Karpas-422 (cell line): ENCODE results near the gene IL36B. TPM values are rescaled to one million over a fixed set of nuclear protein-coding genes. Genes with fewer than 3 reads are reported as not detected.

ENCODE experiments used
- DNase-seq: peaks from one replicate; pipeline ENCODE4 v3.0.0-alpha.2; 2015
- H2AFZ ChIP-seq: fragments of 200-600 bp; sonication (generic); 2 replicates; pipeline ENCODE4 v1.6.1; 2014; ENCODE audit warnings: antibody characterized with exemption, low read length, mixed read lengths
- H3K27ac ChIP-seq: fragments of 200-600 bp; sonication (generic); 2 replicates; pipeline ENCODE4 v1.5.1; 2014; ENCODE audit warnings: mild to moderate bottlenecking, low read length, moderate library complexity
- H3K27me3 ChIP-seq: fragments of 200-600 bp; sonication (generic); 2 replicates; pipeline ENCODE4 v1.6.1; 2014; ENCODE audit warnings: low read length, mixed read lengths
- H3K36me3 ChIP-seq: fragments of 200-600 bp; sonication (generic); 2 replicates; pipeline ENCODE4 v1.6.1; 2014; ENCODE audit warnings: low read length, mixed read lengths; ENCODE audit not compliant: insufficient read depth
- H3K4me1 ChIP-seq: fragments of 200-600 bp; sonication (generic); 2 replicates; pipeline ENCODE4 v1.6.1; 2014; ENCODE audit warnings: mild to moderate bottlenecking, low read length, mixed read lengths
- H3K4me2 ChIP-seq: fragments of 200-600 bp; sonication (generic); 2 replicates; pipeline ENCODE4 v1.6.1; 2014; ENCODE audit warnings: low read length, low read depth, mild to moderate bottlenecking; ENCODE audit not compliant: poor library complexity, severe bottlenecking
- H3K4me3 ChIP-seq: fragments of 200-600 bp; sonication (generic); 2 replicates; pipeline ENCODE4 v1.5.1; 2014; ENCODE audit warnings: mild to moderate bottlenecking, antibody characterized with exemption, low read length, mixed read lengths
- H3K79me2 ChIP-seq: fragments of 200-600 bp; sonication (generic); 2 replicates; pipeline ENCODE4 v1.6.1; 2014; ENCODE audit warnings: mild to moderate bottlenecking, low read length, mixed read lengths
- H3K9ac ChIP-seq: fragments of 200-600 bp; sonication (generic); 2 replicates; pipeline ENCODE4 v1.6.0; 2014; ENCODE audit warnings: low read length
- H3K9me2 ChIP-seq: fragments of 200-600 bp; sonication (generic), shearing (Covaris generic); replicated peaks from 2 replicates; pipeline ENCODE4 v1.6.0; 2014; ENCODE audit warnings: mild to moderate bottlenecking, low read length, moderate library complexity; ENCODE audit not compliant: insufficient read depth
- H3K9me3 ChIP-seq: fragments of 300-700, 200-600 bp; sonication (generic); 2 replicates; pipeline ENCODE4 v1.6.1; 2014; ENCODE audit warnings: low read length, mixed read lengths
- H4K20me1 ChIP-seq: fragments of 200-600 bp; sonication (generic); 2 replicates; pipeline ENCODE4 v1.6.1; 2014; ENCODE audit warnings: mild to moderate bottlenecking, antibody characterized with exemption, low read length, low read depth; ENCODE audit not compliant: insufficient read depth
- small RNA-seq: library from RNA; depleted of rRNA; stranded (forward); fragments of <200 nt; gene quantifications from one replicate; pipeline ENCODE3, GENCODE V24; 2014
- total RNA-seq: library from RNA; depleted of rRNA; stranded (reverse); fragments of >200 nt; shearing (Covaris generic); gene quantifications from 2 replicates; pipeline ENCODE4 v1.2.3, GENCODE V29; 2014; ENCODE audit warnings: low replicate concordance; rRNA removed

Gene IL36B
- total RNA-seq, 1 experiment from 2014 or later = not detected

- Histone ChIP-seq H3K27me3 (no peaks in the 10 kb centered on the region), H3K4me3 (no peak overlapping the region), H3K9ac (no peak overlapping the region), H2AFZ (no peak overlapping the region), H3K9me2 (no peaks in the 10 kb centered on the region), H3K79me2 (no peaks in the 10 kb centered on the region), H3K4me2 (no peak overlapping the region), H3K36me3 (no peaks in the 10 kb centered on the region), H3K9me3 (peaks cover 7% of the 10 kb centered on the region), H4K20me1 (no peaks in the 10 kb centered on the region), H3K4me1 (no peaks in the 10 kb centered on the region), H3K27ac (no peak overlapping the region)
- DNase-seq = no peak
Measured at GRCh38 chr2:112993831-112994230, 58.8 kb downstream of the IL36B start.

GRCh38 chr2:112989611-112990010, 63.1 kb downstream of the IL36B start:
- H3K9me3 ChIP-seq = peaks cover 7% of the 10 kb centered on the region
- H3K79me2 ChIP-seq = no peaks in the 10 kb centered on the region
- no peak overlapping the region for H3K9ac ChIP-seq
- H4K20me1 ChIP-seq = no peaks in the 10 kb centered on the region
- H3K4me2 ChIP-seq = no peak overlapping the region
- no peak overlapping the region for H3K4me3 ChIP-seq
- DNase-seq = no peak
- H3K27me3 ChIP-seq = no peaks in the 10 kb centered on the region
- no peaks in the 10 kb centered on the region for H3K36me3 ChIP-seq
- H2AFZ ChIP-seq = no peak overlapping the region
- H3K27ac ChIP-seq = no peak overlapping the region
- no peaks in the 10 kb centered on the region for H3K4me1 ChIP-seq
- peaks cover 4% of the 10 kb centered on the region; the same call in 1 of the 2 replicates for H3K9me2 ChIP-seq

DNA sequence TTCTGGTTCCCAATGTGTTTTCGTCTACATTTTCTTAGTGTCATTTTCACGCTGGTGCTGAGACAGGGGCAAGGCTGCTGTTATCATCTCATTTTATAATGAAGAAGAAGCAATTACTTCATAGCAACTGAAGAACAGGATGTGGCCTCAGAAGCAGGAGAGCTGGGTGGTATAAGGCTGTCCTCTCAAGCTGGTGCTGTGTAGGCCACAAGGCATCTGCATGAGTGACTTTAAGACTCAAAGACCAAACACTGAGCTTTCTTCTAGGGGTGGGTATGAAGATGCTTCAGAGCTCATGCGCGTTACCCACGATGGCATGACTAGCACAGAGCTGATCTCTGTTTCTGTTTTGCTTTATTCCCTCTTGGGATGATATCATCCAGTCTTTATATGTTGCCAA, 67.6 kb downstream of the IL36B start:
- H3K9me3 ChIP-seq = peaks cover 7% of the 10 kb centered on the region
- no peaks in the 10 kb centered on the region for H4K20me1 ChIP-seq
- H3K4me3 ChIP-seq = no peak overlapping the region
- H3K4me1 ChIP-seq = no peaks in the 10 kb centered on the region
- no peak overlapping the region for H2AFZ ChIP-seq
- DNase-seq = no peak
- H3K9me2 ChIP-seq = peaks cover 4% of the 10 kb centered on the region; the same call in 1 of the 2 replicates
- no peaks in the 10 kb centered on the region for H3K79me2 ChIP-seq
- no peaks in the 10 kb centered on the region for H3K27me3 ChIP-seq
- no peak overlapping the region for H3K4me2 ChIP-seq
- no peaks in the 10 kb centered on the region for H3K36me3 ChIP-seq
- no peak overlapping the region for H3K9ac ChIP-seq
- no peak overlapping the region for H3K27ac ChIP-seq

GRCh38 chr2:112980537-112980936, 72.1 kb downstream of the IL36B start:
- Histone ChIP-seq H3K9me2 (no peaks in the 10 kb centered on the region), H3K4me3 (no peak overlapping the region), H2AFZ (no peak overlapping the region), H3K4me1 (no peaks in the 10 kb centered on the region), H3K27me3 (no peaks in the 10 kb centered on the region), H4K20me1 (no peaks in the 10 kb centered on the region), H3K36me3 (no peaks in the 10 kb centered on the region), H3K4me2 (no peak overlapping the region), H3K27ac (no peak overlapping the region), H3K9ac (no peak overlapping the region), H3K9me3 (no peaks in the 10 kb centered on the region), H3K79me2 (no peaks in the 10 kb centered on the region)
- DNase-seq = no peak

GRCh38 chr2:112979731-112980130, 72.9 kb downstream of the IL36B start:
- H3K4me1 ChIP-seq = no peaks in the 10 kb centered on the region
- no peaks in the 10 kb centered on the region for H3K36me3 ChIP-seq
- no peak overlapping the region for H3K9ac ChIP-seq
- no peaks in the 10 kb centered on the region for H3K79me2 ChIP-seq
- no peaks in the 10 kb centered on the region for H4K20me1 ChIP-seq
- no peak overlapping the region for H3K4me3 ChIP-seq
- DNase-seq = no peak
- H3K27me3 ChIP-seq = no peaks in the 10 kb centered on the region
- H3K9me3 ChIP-seq = no peaks in the 10 kb centered on the region
- H3K4me2 ChIP-seq = no peak overlapping the region
- no peak overlapping the region for H2AFZ ChIP-seq
- H3K9me2 ChIP-seq = 0 out of 2 replicates have a peak, but pooled peaks cover under 1% of the 10 kb centered on the region
- H3K27ac ChIP-seq = no peak overlapping the region

GRCh38 chr2:112977559-112978056, 75.1 kb downstream of the IL36B start, which contains the start of gene IL36G:
TSS of gene IL36G (plus strand) at chr2:112978006. CDS start at chr2:112978639, 633 bp downstream.
- Histone ChIP-seq H3K4me2 (no peak within 1 kb of the TSS), H3K9me2 (0 out of 2 replicates have a peak, but pooled peaks cover 5% of the 10 kb centered on the region), H3K79me2 (no peaks in the 10 kb centered on the region), H3K4me3 (no peak within 1 kb of the TSS), H3K36me3 (no peaks in the 10 kb centered on the region), H3K4me1 (no peaks in the 10 kb centered on the region), H3K27me3 (no peaks in the 10 kb centered on the region), H3K9me3 (no peaks in the 10 kb centered on the region), H2AFZ (no peak within 1 kb of the TSS), H3K27ac (no peak within 1 kb of the TSS), H4K20me1 (no peaks in the 10 kb centered on the region), H3K9ac (no peak within 1 kb of the TSS)
- DNase-seq = no peak

Small RNAs within 50 kb of the gene (small RNA-seq; reads per million reads assigned to genes)
- gene HMGN2P23 = not detected
- not detected for gene RNU6-1180P

Other genes starting within 250 kb of the IL36B start
- gene IL1B, start 216.1 kb downstream of the IL36B start, total RNA-seq = not detected in 2 replicates
- not detected in 2 replicates for gene IL37, start 141.7 kb downstream of the IL36B start, total RNA-seq
- gene IL36G, start 74.9 kb downstream of the IL36B start, total RNA-seq = not detected in 2 replicates
- gene IL36A, start 47.4 kb downstream of the IL36B start, total RNA-seq = not detected in 2 replicates
- gene IL36RN, start 6.3 kb upstream of the IL36B start, total RNA-seq = not detected in 2 replicates
- gene IL1F10, start 15.1 kb upstream of the IL36B start, total RNA-seq = not detected in 2 replicates
- gene IL1RN, start 74.7 kb upstream of the IL36B start, total RNA-seq = not detected in 2 replicates
- 43.3 and 85.3 TPM in 2 replicates for gene PSD4, start 121.1 kb upstream of the IL36B start, total RNA-seq
- gene PAX8, start 226.1 kb upstream of the IL36B start, total RNA-seq = 0.90 and 1.5 TPM in 2 replicates